A549 (cell line): Measurements from ENCODE around the gene GTF2H1. TPM values are rescaled to one million over a fixed set of nuclear protein-coding genes. Genes with fewer than 3 reads are reported as not detected.

Experiments used
- ATAC-seq, 2 experiments: fragments of 200-7000 bp in 1 of 2; fragments of >200 bp in 1 of 2; cut with Nextera tagmentation in 1 of 2; cut with Tn5 transposase in 1 of 2; 3 replicates each; pipeline versions ENCODE4 v1.8.0 to v1.9.1; 2018 to 2020; ENCODE audit warnings: mild to moderate bottlenecking in 1 of 2, moderate library complexity in 1 of 2
- CTCF ChIA-PET: fragments of 300-600 bp; sonication (Branson Sonifier 250); formaldehyde crosslinking; extraction: SDS; loops from one replicate; lab custom pipeline; 2021; ENCODE audit warnings: antibody characterized with exemption, inconsistent platforms; lab: Yijun Ruan, JAX
- POLR2A ChIA-PET: fragments of 350-600 bp; formaldehyde crosslinking; extraction: SDS; loops from one replicate; lab custom pipeline; 2021; ENCODE audit warnings: antibody characterized with exemption, inconsistent platforms; lab: Yijun Ruan, JAX
- DNase-seq, 2 experiments: peaks; one replicate each; pipeline versions ENCODE4 v3.0.0 to v3.0.0-alpha.2; 2011 to 2016; ENCODE audit warnings: low read depth in 1 of 2, low spot score in 1 of 2
- FAIRE-seq: peaks from 2 replicates; lab custom pipeline; 2011; peaks lifted over from hg19 to GRCh38; lab: Jason Lieb, UNC
- H3K27ac ChIP-seq, 2 experiments: fragments of >200 bp; sonication (Bioruptor Twin); formaldehyde crosslinking; 3 replicates each; pipeline ENCODE4 v1.5.1; 2016 to 2017
- H3K4me1 ChIP-seq: fragments of >200 bp; sonication (Bioruptor Twin); formaldehyde crosslinking; 3 replicates; pipeline ENCODE4 v1.6.1; 2016
- H3K4me2 ChIP-seq: fragments of >200 bp; sonication (Bioruptor Twin); formaldehyde crosslinking; 3 replicates; pipeline ENCODE4 v1.6.1; 2016
- H3K4me3 ChIP-seq: fragments of >200 bp; sonication (Bioruptor Twin); formaldehyde crosslinking; 3 replicates; pipeline ENCODE4 v1.5.1; 2016
- H3K9me3 ChIP-seq: fragments of >200 bp; sonication (Bioruptor Twin); formaldehyde crosslinking; 3 replicates; pipeline ENCODE4 v1.6.1; 2016
- BCL3 ChIP-seq: fragments of >200 bp; sonication (Bioruptor Twin); formaldehyde crosslinking; IDR thresholded peaks from 3 replicates; pipeline ENCODE4 v1.6.1; 2016
- CBX2 ChIP-seq: fragments of 200-600 bp; sonication (generic); IDR thresholded peaks from 2 replicates; pipeline ENCODE4 v1.6.1; 2016; ENCODE audit warnings: low read depth, mild to moderate bottlenecking, borderline replicate concordance
- CHD4 ChIP-seq: fragments of 200-600 bp; sonication (generic); IDR thresholded peaks from 2 replicates; pipeline ENCODE4 v1.6.1; 2016; ENCODE audit warnings: antibody characterized with exemption, mild to moderate bottlenecking, borderline replicate concordance
- EHMT2 ChIP-seq: fragments of 200-600 bp; sonication (generic); IDR thresholded peaks from 2 replicates; pipeline ENCODE4 v1.6.1; 2016; ENCODE audit warnings: antibody characterized with exemption, low read depth, mild to moderate bottlenecking, moderate library complexity
- ELK1 ChIP-seq: fragments of 150-350 bp; IDR thresholded peaks from 2 replicates; pipeline ENCODE4 v1.6.1; 2014; ENCODE audit warnings: low read depth, mild to moderate bottlenecking, low read length
- GATA3 ChIP-seq: IDR thresholded peaks from 2 replicates; pipeline ENCODE4 v1.6.1; 2012; ENCODE audit warnings: borderline replicate concordance
- HDAC2 ChIP-seq: fragments of 200-600 bp; sonication (generic); IDR thresholded peaks from 2 replicates; pipeline ENCODE4 v1.6.1; 2016
- HES2 ChIP-seq: fragments of >200 bp; sonication (Bioruptor Twin); formaldehyde crosslinking; IDR thresholded peaks from 2 replicates; pipeline ENCODE4 v1.6.1; 2016
- HMGXB4 ChIP-seq: fragments of 250-450 bp; sonication (Bioruptor Pico); IDR thresholded peaks from 2 replicates; pipeline ENCODE4 v1.5.0; 2021; ENCODE audit warnings: mild to moderate bottlenecking, moderate library complexity, borderline replicate concordance
- HOXB5 ChIP-seq: fragments of 250-450 bp; sonication (Bioruptor Pico); IDR thresholded peaks from 2 replicates; pipeline ENCODE4 v1.5.0; 2020; ENCODE audit warnings: mild to moderate bottlenecking, moderate library complexity
- JUN ChIP-seq, 2 experiments: fragments of >200 bp; sonication (Bioruptor Twin); formaldehyde crosslinking; IDR thresholded peaks; 2 replicates in 1 of 2; 3 replicates in 1 of 2; pipeline ENCODE4 v1.6.1; 2016 to 2017
- KDM1A ChIP-seq: fragments of 200-600 bp; sonication (generic); IDR thresholded peaks from 2 replicates; pipeline ENCODE4 v1.6.1; 2016; ENCODE audit warnings: low read depth, mild to moderate bottlenecking
- MAFK ChIP-seq: fragments of 450-650 bp; IDR thresholded peaks from 2 replicates; pipeline ENCODE4 v1.6.1; 2014; ENCODE audit not compliant: partially characterized antibody
- NFE2L2 ChIP-seq: fragments of 150-350 bp; conservative IDR thresholded peaks from 2 replicates; pipeline ENCODE4 v1.6.1; 2014; ENCODE audit warnings: low read length
- NPAS2 ChIP-seq: fragments of 250-450 bp; sonication (Bioruptor Pico); IDR thresholded peaks from 2 replicates; pipeline ENCODE4 v1.8.0; 2022; ENCODE audit warnings: mild to moderate bottlenecking, moderate library complexity, borderline replicate concordance
- POLR2AphosphoS2 ChIP-seq: conservative IDR thresholded peaks from 2 replicates; pipeline ENCODE4 v1.6.1; 2012; ENCODE audit warnings: low read length, improper control_type of control experiment, inconsistent platforms
- RAD21 ChIP-seq, 2 experiments: fragments of >200 bp in 1 of 2; sonication (Bioruptor Twin) in 1 of 2; formaldehyde crosslinking in 1 of 2; IDR thresholded peaks in 1 of 2; conservative IDR thresholded peaks in 1 of 2; 2 replicates in 1 of 2; 3 replicates in 1 of 2; pipeline ENCODE4 v1.6.1; 2012 to 2018; ENCODE audit warnings: inconsistent platforms in 1 of 2
- RARB ChIP-seq: fragments of 250-450 bp; sonication (Bioruptor Pico); IDR thresholded peaks from 2 replicates; pipeline ENCODE4 v1.8.0; 2021; ENCODE audit warnings: mild to moderate bottlenecking, moderate library complexity
- RCOR1 ChIP-seq: fragments of 150-350 bp; IDR thresholded peaks from 2 replicates; pipeline ENCODE4 v1.6.1; 2014; ENCODE audit warnings: antibody characterized with exemption, low read length, low read depth
- REST ChIP-seq: fragments of 200-600 bp; sonication (generic); IDR thresholded peaks from 2 replicates; pipeline ENCODE4 v1.6.1; 2016; ENCODE audit warnings: antibody characterized with exemption, mild to moderate bottlenecking, moderate library complexity
- RNF2 ChIP-seq: fragments of 200-600 bp; sonication (generic); IDR thresholded peaks from 2 replicates; pipeline ENCODE4 v1.6.1; 2016; ENCODE audit warnings: low read depth, mild to moderate bottlenecking, antibody characterized with exemption, moderate library complexity, borderline replicate concordance
- SREBF2 ChIP-seq: fragments of 450-650 bp; IDR thresholded peaks from 2 replicates; pipeline ENCODE4 v1.6.1; 2014; ENCODE audit warnings: mild to moderate bottlenecking, moderate library complexity
- USF2 ChIP-seq: fragments of 450-650 bp; IDR thresholded peaks from 2 replicates; pipeline ENCODE4 v1.6.1; 2014; ENCODE audit warnings: antibody characterized with exemption
- WGBS: methylation state at CpG from one replicate; pipeline ENCODE4 v1.1.6; 2017; ENCODE audit errors: missing lambda C conversion rate; 5-methylcytosine and 5-hydroxymethylcytosine counted together
- polyA plus RNA-seq, 4 experiments: library from polyadenylated mRNA; depleted of rRNA in 3 of 4; stranded (reverse); fragments of >200 nt; fragmentation: RNase III in 1 of 4; extraction: RNeasy Plus Mini Kit Qiagen cat#74134 plus additional on column Dnase treatment in 1 of 4; gene quantifications; 2 replicates in 3 of 4; 3 replicates in 1 of 4; pipeline ENCODE4 v1.2.3, GENCODE V29; 2011 to 2017

GTF2H1 gene
- polyA plus RNA-seq, 2 of the 4 experiments (the other 2 are of a cell fraction), result 38.8 to 56.0 TPM

GRCh38 chr11:18390088-18390487 lies 67.7 kb downstream of the GTF2H1 start:
- WGBS, result 88% methylated on average over 3 of the region's 3 CpGs
- no peak overlapping the region for H3K4me2 ChIP-seq
- ATAC-seq (no peak), FAIRE-seq (no peak), DNase-seq (no peak)
- POLR2A ChIA-PET, result no interaction called here
- CTCF ChIA-PET, result interaction anchor here (0.7 to 1.3 kb wide), 2 partner anchors 14 to 17 kb away, joined by 4 to 5 read pairs; no protein-coding TSS in a partner anchor
- TF ChIP-seq NFE2L2 (peak; percentile 67), HOXB5 (CRISPR knock-in tag) (no peak), MAFK (peak; percentile 85), CBX2 (no peak)
- H3K4me1 ChIP-seq, result peaks cover 74% of the 10 kb centered on the region
- no peak overlapping the region for H3K4me3 ChIP-seq
- peak overlapping the region; percentile 95 to 97 for H3K27ac ChIP-seq
- no peaks in the 10 kb centered on the region for H3K9me3 ChIP-seq

- 89% methylated on average over 4 of the region's 4 CpGs for WGBS
- no peaks in the 10 kb centered on the region for H3K9me3 ChIP-seq
- no peak for DNase-seq
- no peak overlapping the region for H3K4me3 ChIP-seq
- H3K27ac ChIP-seq, result peak overlapping the region; percentile 95 to 97
- peaks cover 63% of the 10 kb centered on the region for H3K4me1 ChIP-seq
- FAIRE-seq, result no peak
- POLR2A ChIA-PET, result interaction anchor here (4.9 kb wide), 1 partner anchor 8 kb away, joined by 170 read pairs; no protein-coding TSS in a partner anchor
- H3K4me2 ChIP-seq, result peak overlapping the region; percentile 90
- TF ChIP-seq GATA3 (no peak), RNF2 (no peak), ELK1 (no peak), SREBF2 (no peak), CHD4 (no peak), HES2 (no peak), POLR2AphosphoS2 (no peak), RARB (CRISPR knock-in tag) (no peak), MAFK (no peak), JUN (IDR thresholded peaks at IDR 0.05) (no peak), RCOR1 (no peak), HMGXB4 (CRISPR knock-in tag) (no peak), HDAC2 (no peak), BCL3 (no peak), KDM1A (no peak), NPAS2 (CRISPR knock-in tag) (no peak), USF2 (no peak), REST (no peak), EHMT2 (no peak), RAD21 (conservative IDR thresholded peaks at IDR 0.05 in 1 of 2, IDR thresholded peaks at IDR 0.05 in 1 of 2) (no peak)
- TF ChIP-seq, all 56 proteins: peak for 0
- CTCF ChIA-PET, result no interaction called here
- ATAC-seq, result no peak
These were observed 70.3 kb downstream of the GTF2H1 start for GRCh38 chr11:18392434-18393321.
